Keratinocyte (primary cell): ENCODE results near the gene SLC38A1. TPM values are rescaled to one million over a fixed set of nuclear protein-coding genes. Genes with fewer than 3 reads are reported as not detected.
A peak's percentile ranks its signal among the peaks of the same experiment; 100 is the strongest.
"Not testable (repeated sequence)": the region's sequence is repeated elsewhere in the genome, so short reads cannot be mapped to it uniquely, and the experiment has no call there.

ENCODE experiments used
- DNase-seq: peaks from one replicate; pipeline ENCODE4 v3.0.0-alpha.2; 2011; ENCODE audit warnings: low read depth, missing footprints, low spot score
- FAIRE-seq: peaks from 2 replicates; lab custom pipeline; 2011; peaks lifted over from hg19 to GRCh38; lab: Jason Lieb, UNC
- H2AFZ ChIP-seq: 2 replicates; pipeline ENCODE4 v1.6.0; 2012; ENCODE audit warnings: low read length, control low read depth, inconsistent platforms; ENCODE audit not compliant: control insufficient read depth
- H3K27ac ChIP-seq: 2 replicates; pipeline ENCODE4 v1.5.1; 2011; ENCODE audit warnings: low read length; ENCODE audit not compliant: control insufficient read depth, insufficient read depth
- H3K27me3 ChIP-seq: 3 replicates; pipeline ENCODE4 v1.6.0; 2011; ENCODE audit warnings: low read length; ENCODE audit not compliant: control insufficient read depth, insufficient read depth; ENCODE audit errors: extremely low read depth
- H3K36me3 ChIP-seq, 2 experiments: 2 replicates in 1 of 2; 3 replicates in 1 of 2; pipeline ENCODE4 v1.5.1; 2011; ENCODE audit warnings: low read length in 2 of 2, mild to moderate bottlenecking in 1 of 2; ENCODE audit not compliant: control insufficient read depth in 2 of 2, insufficient read depth in 2 of 2; ENCODE audit errors: extremely low read depth in 1 of 2
- H3K4me1 ChIP-seq: 3 replicates; pipeline ENCODE4 v1.5.1; 2011; ENCODE audit warnings: low read length; ENCODE audit not compliant: control insufficient read depth, insufficient read depth; ENCODE audit errors: extremely low read depth
- H3K4me2 ChIP-seq: 3 replicates; pipeline ENCODE4 v1.6.0; 2011; ENCODE audit warnings: low read depth, low read length; ENCODE audit not compliant: control insufficient read depth, insufficient read depth; ENCODE audit errors: extremely low read depth
- H3K4me3 ChIP-seq, 3 experiments: fragments of 200-600 bp in 1 of 3; sonication (generic) in 1 of 3; 2 replicates in 2 of 3; 3 replicates in 1 of 3; pipeline ENCODE4 v1.5.1; 2011 to 2016; ENCODE audit warnings: low read length in 3 of 3, mild to moderate bottlenecking in 3 of 3, control low read depth in 2 of 3, inconsistent platforms in 1 of 3, low read depth in 1 of 3, mixed read lengths in 1 of 3, mixed run types in 1 of 3, moderate library complexity in 1 of 3; ENCODE audit not compliant: control insufficient read depth in 2 of 3, insufficient read depth in 2 of 3; ENCODE audit errors: extremely low read depth in 1 of 3
- H3K79me2 ChIP-seq: 2 replicates; pipeline ENCODE4 v1.6.0; 2012; ENCODE audit warnings: low read length; ENCODE audit not compliant: control insufficient read depth, insufficient read depth
- H3K9ac ChIP-seq: 3 replicates; pipeline ENCODE4 v1.6.0; 2011; ENCODE audit warnings: low read length; ENCODE audit not compliant: control insufficient read depth, insufficient read depth; ENCODE audit errors: extremely low read depth
- H3K9me1 ChIP-seq: 3 replicates; pipeline ENCODE4 v1.6.0; 2011; ENCODE audit warnings: low read length; ENCODE audit not compliant: control insufficient read depth, insufficient read depth; ENCODE audit errors: extremely low read depth
- H3K9me3 ChIP-seq: 2 replicates; pipeline ENCODE4 v1.5.1; 2012; ENCODE audit warnings: low read depth, low read length; ENCODE audit not compliant: control insufficient read depth
- H4K20me1 ChIP-seq: 3 replicates; pipeline ENCODE4 v1.6.0; 2011; ENCODE audit warnings: low read length; ENCODE audit not compliant: control insufficient read depth, insufficient read depth; ENCODE audit errors: extremely low read depth
- CTCF ChIP-seq, 3 experiments: IDR thresholded peaks in 1 of 3; conservative IDR thresholded peaks in 1 of 3; optimal IDR thresholded peaks in 1 of 3; 2 replicates in 2 of 3; 3 replicates in 1 of 3; pipeline versions ENCODE3 to v1.5.1; 2011; ENCODE audit warnings: low read length in 3 of 3, mild to moderate bottlenecking in 3 of 3, moderate library complexity in 2 of 3, control low read depth in 1 of 3, inconsistent platforms in 1 of 3; ENCODE audit not compliant: insufficient read depth in 2 of 3; ENCODE audit errors: extremely low read depth in 1 of 3
- EZH2 ChIP-seq: IDR thresholded peaks from one replicate; pipeline ENCODE4 v1.6.1; 2012; ENCODE audit warnings: inconsistent platforms, mild to moderate bottlenecking, low read length, moderate library complexity
- dilution Hi-C: fragments of 300-500 bp; cut with MboI; formaldehyde crosslinking; loops from one replicate; pipeline ENCODE4 v1.7.0; 2020; ENCODE audit warnings: low sequenced_read_pairs; ENCODE audit not compliant: extremely low pct_ligation_motif_present
- polyA plus RNA-seq, 5 experiments: library from polyadenylated mRNA; depleted of rRNA in 3 of 5; stranded (reverse) in 3 of 5; stranded (forward) in 1 of 5; unstranded in 1 of 5; fragments of >200 nt; gene quantifications; 1 replicate in 1 of 5; 2 replicates in 3 of 5; 3 replicates in 1 of 5; pipeline versions ENCODE4 v1.2.1 to v1.2.3, GENCODE V29; 2011 to 2012; ENCODE audit warnings: missing spikeins in 2 of 5, low read depth in 1 of 5, low replicate concordance in 1 of 5

SLC38A1 gene
- polyA plus RNA-seq, 1 donor (not counting 4 experiments of a cell fraction or from before 2014, with no cell fraction given) = 134 TPM

- H3K4me1 ChIP-seq = no peaks in the 10 kb centered on the region
- no peak overlapping the region for H3K4me3 ChIP-seq
- no peak for TF ChIP-seq EZH2
- TF ChIP-seq CTCF (optimal IDR thresholded peaks at IDR 0.05 in 1 of 3, IDR thresholded peaks at IDR 0.05 in 1 of 3, conservative IDR thresholded peaks at IDR 0.05 in 1 of 3; ENCODE audit: extremely low read depth in 1 of 3, insufficient read depth in 2 of 3, low read length in 3 of 3) = peak in 1 of 3 experiments; percentile 21
- H3K9me3 ChIP-seq = no peaks in the 10 kb centered on the region
- dilution Hi-C loops = no loop called here
- no peak overlapping the region for H2AFZ ChIP-seq
- H3K27ac ChIP-seq = no peak overlapping the region
- H3K27me3 ChIP-seq = no peaks in the 10 kb centered on the region
- H3K36me3 ChIP-seq = no peaks in the 10 kb centered on the region
- no peak overlapping the region for H3K9ac ChIP-seq
- no peaks in the 10 kb centered on the region for H4K20me1 ChIP-seq
- no peaks in the 10 kb centered on the region for H3K9me1 ChIP-seq
- no peak for DNase-seq
- H3K79me2 ChIP-seq = no peaks in the 10 kb centered on the region
- FAIRE-seq = no peak
- H3K4me2 ChIP-seq = no peak overlapping the region
Measured at GRCh38 chr12:46292754-46293402, 24.0 kb upstream of the SLC38A1 start.

GRCh38 chr12:46291953-46292352 is 23.1 kb upstream of the SLC38A1 start:
- H3K27ac ChIP-seq, H3K79me2 ChIP-seq, dilution Hi-C loops, H3K4me2 ChIP-seq, H3K9me1 ChIP-seq, DNase-seq, H3K36me3 ChIP-seq, H3K4me1 ChIP-seq, H3K9ac ChIP-seq, H3K9me3 ChIP-seq, H4K20me1 ChIP-seq, H3K4me3 ChIP-seq, H2AFZ ChIP-seq, FAIRE-seq, H3K27me3 ChIP-seq: not testable (repeated sequence)

GRCh38 chr12:46285177-46285576 is 16.3 kb upstream of the SLC38A1 start:
- H3K36me3 ChIP-seq, H3K9me3 ChIP-seq, H3K4me2 ChIP-seq, H3K27ac ChIP-seq, H3K79me2 ChIP-seq, H3K9ac ChIP-seq, H2AFZ ChIP-seq, H3K9me1 ChIP-seq, DNase-seq, H3K4me1 ChIP-seq, dilution Hi-C loops, FAIRE-seq, H3K4me3 ChIP-seq, H3K27me3 ChIP-seq, H4K20me1 ChIP-seq: not testable (repeated sequence)
